GM19193 (cell line): ENCODE results near the gene MED26.

Source experiments
- POLR2A ChIP-seq: IDR thresholded peaks from 4 replicates; pipeline ENCODE4 v1.6.1; 2011; ENCODE audit not compliant: insufficient read depth, insufficient read length; ENCODE audit errors: extremely low read depth

The MED26 gene

DNA sequence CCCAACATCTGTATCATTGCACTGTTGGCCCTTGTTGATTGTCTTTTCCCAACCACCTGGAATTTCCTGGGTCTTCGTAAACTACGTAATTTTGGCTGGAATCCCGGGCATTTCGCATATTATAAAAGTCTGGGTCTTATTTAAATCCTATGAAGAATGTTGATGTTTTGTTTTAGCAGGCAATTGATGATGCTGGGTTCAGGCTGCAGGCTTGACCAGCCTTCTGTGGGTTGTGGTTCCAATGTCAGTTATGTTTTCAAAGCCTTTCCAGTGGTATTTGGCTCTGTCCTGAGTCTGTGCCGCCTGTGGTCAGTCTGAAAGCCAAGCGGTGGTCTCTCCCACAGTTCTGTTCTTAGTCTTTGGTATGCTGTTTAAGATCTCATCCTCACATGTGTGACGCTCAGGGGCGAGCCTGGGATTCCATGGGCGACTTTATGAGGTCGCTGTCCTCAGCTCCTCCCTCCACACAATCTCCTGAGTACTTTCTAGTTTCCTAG is 68.2 kb downstream of the MED26 start:
- TF ChIP-seq POLR2A = no peak

DNA sequence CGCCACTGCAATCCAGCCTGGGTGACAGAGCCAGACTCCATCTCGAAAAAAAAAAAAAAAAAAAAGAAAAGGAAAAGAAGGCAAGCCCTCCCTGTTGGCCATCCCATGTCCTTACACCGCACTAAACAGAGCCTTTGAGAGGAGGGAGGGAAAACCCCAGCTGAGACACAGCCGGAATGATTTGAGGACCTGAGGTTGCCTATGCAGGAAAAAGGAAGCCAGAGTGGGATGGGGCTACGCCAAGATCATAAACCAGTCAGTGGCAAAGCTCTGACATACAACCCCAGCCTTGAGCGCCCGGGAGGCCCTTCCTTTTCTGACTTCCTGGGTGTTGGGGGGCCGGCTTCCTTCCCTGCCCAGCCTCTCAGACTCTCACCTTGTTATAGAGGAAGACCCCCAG is 73.2 kb downstream of the MED26 start:
- TF ChIP-seq POLR2A = no peak

DNA sequence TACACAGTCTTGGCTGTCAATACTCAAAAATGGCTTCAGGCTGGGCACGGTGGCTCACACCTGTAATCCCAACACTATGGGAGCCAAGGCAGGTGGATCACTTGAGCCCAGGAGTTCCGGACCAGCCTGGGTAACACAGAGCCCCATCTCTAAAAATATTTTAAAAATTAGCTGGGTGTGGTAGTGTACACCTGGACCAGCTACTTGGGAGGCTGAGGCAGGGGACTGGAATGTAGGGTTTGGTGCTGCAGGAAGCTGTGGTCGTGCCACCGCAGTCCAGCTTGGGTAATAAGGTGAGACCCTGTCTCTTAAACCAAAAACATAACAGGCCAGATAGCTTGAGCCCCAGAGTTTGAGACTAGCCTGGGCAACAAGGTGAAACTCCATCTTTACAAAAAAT is 79.0 kb downstream of the MED26 start:
- TF ChIP-seq POLR2A = no peak

DNA sequence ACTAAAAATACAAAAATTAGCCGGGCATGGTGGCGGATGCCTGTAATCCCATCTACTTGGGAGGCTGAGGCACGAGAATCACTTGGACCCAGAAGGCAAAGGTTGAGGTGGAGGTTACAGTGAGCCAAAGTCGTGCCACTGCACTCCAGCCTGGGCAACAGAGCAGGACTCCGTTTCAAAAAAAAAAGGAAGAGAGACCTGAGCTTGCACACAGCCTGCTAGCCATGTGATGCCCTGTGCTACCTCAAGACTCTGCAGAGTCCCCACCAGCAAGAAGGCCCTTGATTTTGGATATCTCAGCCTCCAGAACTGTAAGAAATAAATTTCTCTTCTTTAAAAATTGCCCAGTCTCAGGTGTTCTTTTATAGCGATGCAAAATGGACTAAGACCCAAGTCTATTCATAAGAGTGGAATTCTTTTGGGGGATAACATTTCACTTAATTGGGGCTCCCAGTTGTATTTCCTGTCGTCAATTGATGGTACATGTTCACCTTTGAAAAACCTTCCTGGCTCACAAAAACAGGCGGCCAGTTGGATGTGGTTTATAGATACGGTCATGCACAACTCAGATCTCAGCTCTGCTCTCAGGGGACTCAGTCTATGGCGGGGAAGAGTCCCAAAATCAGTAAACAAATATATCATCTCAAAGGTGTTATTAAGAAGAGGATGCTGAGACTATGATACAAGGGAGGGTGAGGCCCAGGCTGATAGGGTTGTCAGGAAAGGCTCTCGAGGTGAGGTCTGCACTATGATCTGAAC is 83.4 kb downstream of the MED26 start:
- TF ChIP-seq POLR2A = no peak

DNA sequence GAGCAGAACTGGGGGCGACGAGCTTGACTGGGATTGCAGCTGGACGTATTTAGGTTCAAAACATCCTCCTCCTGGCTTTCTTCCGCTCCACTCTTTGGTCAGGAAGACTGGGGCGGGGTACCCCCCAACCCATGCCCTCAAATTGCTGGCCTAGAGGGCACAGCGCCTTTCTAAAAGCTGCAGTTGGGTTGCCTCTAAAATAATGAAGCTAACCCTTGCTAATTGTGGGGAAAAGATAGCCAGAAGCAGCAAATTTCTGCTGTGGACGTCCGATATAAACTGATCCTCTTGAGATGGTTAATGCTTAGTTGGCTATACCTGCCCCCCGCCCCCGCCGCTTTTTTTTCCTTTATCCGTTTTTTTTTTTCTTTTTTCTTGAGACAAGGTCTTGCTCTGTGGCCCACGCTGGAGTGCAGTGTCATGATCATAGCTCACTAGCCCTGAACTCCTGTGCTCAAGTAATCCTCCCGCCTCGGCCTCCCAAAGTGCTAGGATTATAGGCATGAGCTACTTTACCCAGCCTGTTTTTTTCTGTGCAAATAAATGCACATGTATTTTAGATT is 85.0 kb downstream of the MED26 start:
- TF ChIP-seq POLR2A = no peak

DNA sequence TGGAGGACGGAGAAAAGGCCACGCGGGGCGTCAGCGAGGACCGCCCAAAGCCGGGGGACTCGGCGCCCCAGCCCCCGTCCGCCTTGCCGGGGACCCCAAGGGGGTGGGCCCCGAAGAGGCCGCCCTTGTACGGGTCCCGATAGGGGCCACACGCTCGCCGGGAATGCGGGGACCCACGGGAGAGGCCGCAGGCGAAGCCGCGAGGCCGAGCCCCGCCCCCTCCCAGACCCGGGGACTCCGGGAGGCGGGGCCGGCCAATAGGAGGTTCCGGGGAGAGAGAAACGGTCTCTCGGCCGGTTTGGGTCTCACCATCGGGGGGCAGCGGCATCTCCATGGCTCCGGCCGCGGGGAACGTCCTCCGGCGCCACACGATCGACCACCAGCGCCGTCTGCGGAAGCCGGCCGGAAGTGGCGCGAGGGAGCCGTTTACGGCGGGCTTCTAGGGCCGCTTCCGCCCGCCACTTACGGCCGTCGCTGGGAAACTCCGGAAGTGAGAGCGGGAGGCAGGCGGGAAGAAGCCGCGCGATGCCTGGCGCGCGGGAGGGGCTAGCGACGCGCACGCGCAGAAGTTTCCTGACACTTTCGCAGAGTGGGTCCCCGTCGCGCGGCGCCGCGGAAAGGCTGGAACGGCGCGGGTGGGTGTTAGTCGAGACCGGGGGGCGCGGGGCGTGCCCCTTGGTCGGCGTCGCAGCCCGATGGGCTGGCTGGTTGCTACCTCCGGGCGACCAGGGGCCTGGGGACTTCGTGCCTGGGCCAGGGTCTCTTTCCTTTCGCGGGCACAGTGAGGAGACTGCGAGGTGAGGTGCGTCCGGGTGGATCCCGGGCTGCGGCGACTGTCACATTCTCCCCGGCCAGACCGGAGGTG is 85.7 kb downstream of the MED26 start, which contains the start of gene CHERP:
Gene CHERP, minus strand, starts transcription at position 393 of the 865 bp plus-strand sequence. Its CDS starts 59 bp downstream, at position 334.
- peak; percentile 91 for TF ChIP-seq POLR2A

DNA sequence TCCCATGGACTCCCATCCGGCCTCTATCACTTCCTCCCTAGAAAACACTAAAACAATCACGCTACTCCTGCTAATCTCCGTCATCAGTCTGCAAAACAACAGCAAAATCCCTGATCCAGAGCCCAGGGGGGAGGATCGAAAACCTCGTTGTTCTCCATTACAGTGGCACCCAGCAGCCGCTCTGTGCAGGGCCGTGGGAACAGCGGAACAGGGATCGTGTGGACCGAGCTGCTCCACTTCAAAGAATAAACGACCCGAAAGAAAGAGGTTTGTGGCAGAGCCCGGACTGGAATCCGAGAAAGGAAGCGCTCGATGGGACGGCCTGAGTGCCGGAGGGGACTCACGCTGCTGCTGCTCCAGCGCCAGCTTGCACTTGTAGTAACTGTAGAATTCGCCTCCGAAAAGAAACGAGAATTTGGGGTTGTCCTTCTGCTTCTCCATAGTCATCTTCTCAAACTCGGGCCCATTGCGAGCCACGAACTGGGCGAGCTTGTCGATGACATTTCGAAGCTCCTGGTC is 86.4 kb downstream of the MED26 start:
- no peak for TF ChIP-seq POLR2A

DNA sequence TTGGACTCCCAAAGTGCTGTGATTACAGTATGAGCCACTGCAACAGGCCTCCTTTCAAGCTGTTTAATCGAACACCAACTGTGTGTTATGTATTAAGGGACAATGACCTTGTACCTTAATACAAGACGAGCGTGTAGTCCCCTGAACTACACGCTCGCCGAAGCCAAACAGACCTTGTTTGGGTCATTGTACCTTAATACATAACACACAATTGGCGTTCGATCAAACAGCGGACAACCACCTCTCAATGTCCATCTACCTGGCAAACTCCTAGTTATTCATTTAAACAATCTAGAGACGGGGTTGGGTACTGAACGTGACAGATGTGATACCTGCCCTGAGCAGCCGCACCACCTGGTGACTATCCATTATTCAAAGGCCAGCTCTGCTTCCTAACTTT is 87.1 kb downstream of the MED26 start:
- no peak for TF ChIP-seq POLR2A

DNA sequence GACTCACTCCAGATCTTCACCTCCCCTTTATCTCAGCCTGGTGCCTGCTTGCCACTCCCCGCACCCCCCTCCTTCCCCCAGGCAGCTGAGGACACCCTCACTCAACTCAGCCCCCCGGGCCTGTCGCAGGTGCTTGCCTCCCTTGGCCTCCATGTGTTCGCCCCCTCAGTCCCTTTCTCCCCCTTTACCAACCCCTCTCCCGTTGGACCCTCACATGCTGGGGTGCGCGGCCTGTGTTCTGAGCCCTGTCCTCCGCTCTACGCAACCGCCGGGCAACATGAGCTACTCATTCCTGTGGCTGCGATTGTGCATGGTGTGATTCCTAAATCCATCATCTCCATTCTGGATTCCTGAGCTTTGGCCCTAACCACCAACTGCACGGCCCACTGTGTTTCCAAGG is 90.9 kb downstream of the MED26 start:
- TF ChIP-seq POLR2A = no peak

DNA sequence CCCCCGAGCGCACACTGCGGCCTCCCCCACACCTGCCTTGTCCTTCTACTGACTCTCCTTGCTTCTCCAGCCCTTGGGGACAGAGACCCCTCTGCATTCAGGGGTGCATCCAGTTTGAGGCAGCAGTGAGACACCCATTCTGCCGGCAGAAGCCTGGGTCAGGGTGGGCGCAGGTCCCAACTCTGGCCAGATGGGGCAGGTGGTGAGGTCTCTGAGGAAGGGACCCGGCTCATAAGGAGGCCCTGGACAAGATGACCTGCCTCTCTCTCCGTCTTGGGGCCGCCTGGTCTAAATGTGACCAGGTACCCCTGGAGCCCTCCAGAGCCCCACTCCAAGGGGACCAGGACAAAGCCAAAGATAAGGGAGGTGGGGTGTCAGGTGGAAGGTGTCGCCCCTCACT is 91.9 kb downstream of the MED26 start:
- no peak for TF ChIP-seq POLR2A

DNA sequence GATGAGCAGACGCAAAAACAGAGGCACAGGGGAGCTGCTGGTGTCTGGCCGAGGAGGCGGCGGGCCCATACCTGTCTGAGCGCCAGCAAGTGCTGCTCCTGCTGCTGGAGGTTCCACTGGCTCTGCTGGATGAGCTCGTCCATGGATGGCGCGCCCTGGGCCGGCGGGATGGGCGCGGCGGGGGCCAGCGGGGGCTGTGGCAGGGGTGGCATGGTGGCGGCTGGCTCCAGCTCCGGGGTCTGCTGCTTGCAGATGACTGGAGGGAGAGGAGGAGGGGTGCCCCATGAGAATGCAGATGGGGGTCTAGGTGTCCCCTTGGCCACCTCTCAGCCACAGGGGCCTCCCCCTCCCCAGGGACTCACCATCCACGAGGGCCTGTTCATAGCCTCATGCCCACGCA is 92.6 kb downstream of the MED26 start:
- TF ChIP-seq POLR2A = no peak

DNA sequence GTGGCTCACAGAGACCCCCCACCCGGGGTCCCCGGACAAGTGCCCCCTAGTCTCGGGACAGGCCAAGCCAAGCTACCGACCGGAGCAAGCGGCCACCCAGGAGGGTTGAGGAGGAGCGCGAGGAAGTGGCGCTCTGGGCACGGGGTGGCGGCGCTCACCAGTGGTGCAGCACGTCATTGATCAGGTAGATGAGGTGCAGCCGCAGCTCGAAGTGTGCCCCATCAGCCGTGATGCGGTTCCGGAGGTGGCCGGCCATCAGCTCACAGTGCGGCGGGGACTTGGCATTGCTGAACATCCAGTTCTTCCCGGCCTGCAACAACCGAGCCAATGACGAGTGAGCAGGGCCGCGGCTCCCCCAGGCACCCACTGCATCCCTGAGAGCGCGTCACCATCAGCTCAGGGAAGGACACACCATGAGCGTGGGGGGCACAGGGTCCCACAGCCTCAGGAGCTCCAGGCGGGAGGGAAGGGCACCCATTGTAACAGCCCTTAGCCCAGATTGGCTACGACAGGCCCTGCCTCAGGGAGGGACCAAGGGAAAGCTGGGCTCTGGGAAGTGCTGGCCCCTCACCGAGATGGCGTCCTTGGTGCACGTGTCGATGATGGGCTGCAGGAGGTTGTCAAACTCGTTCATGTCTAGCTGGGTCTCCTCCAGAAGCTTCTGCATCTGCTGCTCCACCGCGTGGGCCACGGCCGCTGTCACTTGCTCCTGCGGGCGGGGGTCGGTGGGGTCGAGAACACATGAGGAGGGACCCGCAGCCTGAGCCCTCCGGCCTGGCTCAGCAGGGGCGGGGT is 95.4 kb downstream of the MED26 start:
- no peak for TF ChIP-seq POLR2A

DNA sequence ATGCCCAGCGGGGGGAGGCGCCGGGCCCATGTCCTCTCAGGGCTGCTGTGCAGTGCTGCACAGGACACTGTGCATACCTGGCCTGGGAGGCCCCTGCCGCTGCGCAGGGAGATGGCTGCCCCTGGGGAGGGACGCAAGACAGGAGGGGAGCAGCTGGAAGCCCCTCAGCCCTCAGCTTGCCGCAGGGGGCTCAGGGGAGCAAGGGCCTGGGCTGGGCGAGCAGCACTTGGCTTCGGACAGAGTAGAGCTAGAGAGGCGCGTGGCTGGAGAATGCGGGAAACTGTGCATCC is 96.7 kb downstream of the MED26 start:
- peak; percentile 8 for TF ChIP-seq POLR2A

DNA sequence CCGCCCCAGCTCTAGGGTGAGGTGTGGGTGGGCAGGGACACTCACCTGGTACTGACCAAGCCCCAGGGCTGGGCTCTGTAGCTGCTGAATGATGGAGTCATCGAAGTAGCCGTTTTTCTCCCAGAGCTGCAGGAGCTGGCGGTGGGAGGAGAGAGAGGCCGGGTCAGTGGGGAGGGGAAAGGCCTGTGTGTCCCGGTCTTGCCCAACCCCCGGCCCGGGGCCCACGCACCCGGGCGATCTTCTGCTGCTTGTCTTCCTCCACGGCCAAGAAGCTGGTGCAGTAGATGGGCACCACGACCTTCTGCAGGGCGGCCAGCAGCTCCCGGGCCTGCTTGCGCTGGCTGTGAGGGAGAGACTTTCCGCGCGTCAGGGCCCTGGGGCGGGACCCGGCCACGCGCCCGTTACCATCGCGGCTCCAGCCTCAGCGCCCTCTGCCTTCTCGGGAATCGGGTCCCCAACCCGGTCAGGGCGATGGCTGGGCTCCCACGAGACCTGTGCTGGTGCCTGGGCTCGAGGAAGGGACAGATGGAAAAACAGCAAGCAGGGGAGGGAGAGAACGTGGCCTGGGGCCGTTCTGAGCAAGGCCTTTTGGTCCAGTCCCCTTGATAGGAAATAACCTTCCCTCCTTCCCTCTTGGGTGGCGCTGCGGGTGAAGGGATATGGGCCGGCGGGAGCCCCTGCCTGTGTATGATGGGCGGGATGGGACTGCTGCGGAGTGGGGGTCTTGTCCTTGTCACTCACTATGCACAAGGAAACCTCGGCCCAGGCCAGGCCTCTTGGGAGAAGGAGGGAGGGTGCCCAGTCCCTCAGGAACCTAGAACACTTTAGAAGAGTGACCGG is 97.2 kb downstream of the MED26 start:
- peak; percentile 3 for TF ChIP-seq POLR2A
